ENCODE measurements around the gene RPUSD3. TPM values are rescaled to one million over a fixed set of nuclear protein-coding genes. Genes with fewer than 3 reads are reported as not detected.
A peak's percentile ranks its signal among the peaks of the same experiment; 100 is the strongest.

RPUSD3 gene, protein sequence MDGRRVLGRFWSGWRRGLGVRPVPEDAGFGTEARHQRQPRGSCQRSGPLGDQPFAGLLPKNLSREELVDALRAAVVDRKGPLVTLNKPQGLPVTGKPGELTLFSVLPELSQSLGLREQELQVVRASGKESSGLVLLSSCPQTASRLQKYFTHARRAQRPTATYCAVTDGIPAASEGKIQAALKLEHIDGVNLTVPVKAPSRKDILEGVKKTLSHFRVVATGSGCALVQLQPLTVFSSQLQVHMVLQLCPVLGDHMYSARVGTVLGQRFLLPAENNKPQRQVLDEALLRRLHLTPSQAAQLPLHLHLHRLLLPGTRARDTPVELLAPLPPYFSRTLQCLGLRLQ
- total RNA-seq = 10 to 100 TPM; 44.4 to 57.1 (median 50.7) TPM

DNA sequence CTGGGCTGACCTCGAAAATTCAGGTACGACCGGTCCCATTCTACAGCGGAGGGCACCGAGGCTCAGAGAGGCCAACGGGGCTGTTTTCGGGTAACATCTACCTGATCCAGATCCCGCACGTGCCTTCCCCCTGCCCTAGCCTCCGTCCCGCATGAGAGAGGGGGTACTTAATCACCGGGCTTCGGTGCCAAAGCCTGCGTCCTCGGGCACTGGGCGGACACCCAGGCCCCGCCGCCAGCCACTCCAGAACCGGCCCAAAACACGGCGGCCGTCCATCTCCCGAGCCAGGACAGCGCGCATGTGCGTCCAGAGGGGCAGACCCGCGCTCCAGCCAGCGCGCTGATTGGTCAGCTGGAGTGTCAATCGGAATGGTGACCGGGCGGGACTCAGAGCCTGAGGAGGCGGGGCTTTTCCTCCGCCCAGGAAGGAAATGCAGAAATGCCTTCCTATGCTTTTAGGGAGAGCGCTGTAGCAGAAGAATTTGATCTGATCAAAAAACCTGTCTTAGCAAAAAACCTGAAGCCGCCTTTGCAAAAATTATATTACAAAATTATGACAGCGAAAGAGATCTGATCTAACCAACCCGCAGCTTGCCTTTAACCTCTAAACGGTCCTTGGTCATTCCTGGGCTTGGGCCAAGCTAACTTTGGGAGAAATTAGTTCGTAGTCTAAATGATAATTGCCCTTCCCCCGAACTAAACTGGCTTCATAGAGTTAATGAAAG, at the start of gene RPUSD3:
Gene RPUSD3 (minus strand): TSS at position 294 of the 724 bp plus-strand sequence. CDS start 18 bp downstream, at position 276.
- peak; percentile 97 to 100 for DNase-seq (ENCODE audit: low spot score in 2 of 2)
- H3K4me3 ChIP-seq (ENCODE audit: low read depth, poor library complexity, severe bottlenecking) = peak within 1 kb of the TSS; percentile 59
- WGBS, 2 donors = 0% methylated on average over 36 to 38 of the region's 42 CpGs
- intact Hi-C loops (cut with DNase I; ENCODE audit: low total_unique reads) = no loop called here
- TF ChIP-seq POLR2A (IDR thresholded peaks at IDR 0.05) = no peak
- TF ChIP-seq, protein P1, sequence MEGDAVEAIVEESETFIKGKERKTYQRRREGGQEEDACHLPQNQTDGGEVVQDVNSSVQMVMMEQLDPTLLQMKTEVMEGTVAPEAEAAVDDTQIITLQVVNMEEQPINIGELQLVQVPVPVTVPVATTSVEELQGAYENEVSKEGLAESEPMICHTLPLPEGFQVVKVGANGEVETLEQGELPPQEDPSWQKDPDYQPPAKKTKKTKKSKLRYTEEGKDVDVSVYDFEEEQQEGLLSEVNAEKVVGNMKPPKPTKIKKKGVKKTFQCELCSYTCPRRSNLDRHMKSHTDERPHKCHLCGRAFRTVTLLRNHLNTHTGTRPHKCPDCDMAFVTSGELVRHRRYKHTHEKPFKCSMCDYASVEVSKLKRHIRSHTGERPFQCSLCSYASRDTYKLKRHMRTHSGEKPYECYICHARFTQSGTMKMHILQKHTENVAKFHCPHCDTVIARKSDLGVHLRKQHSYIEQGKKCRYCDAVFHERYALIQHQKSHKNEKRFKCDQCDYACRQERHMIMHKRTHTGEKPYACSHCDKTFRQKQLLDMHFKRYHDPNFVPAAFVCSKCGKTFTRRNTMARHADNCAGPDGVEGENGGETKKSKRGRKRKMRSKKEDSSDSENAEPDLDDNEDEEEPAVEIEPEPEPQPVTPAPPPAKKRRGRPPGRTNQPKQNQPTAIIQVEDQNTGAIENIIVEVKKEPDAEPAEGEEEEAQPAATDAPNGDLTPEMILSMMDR (IDR thresholded peaks at IDR 0.05) = no peak

DNA sequence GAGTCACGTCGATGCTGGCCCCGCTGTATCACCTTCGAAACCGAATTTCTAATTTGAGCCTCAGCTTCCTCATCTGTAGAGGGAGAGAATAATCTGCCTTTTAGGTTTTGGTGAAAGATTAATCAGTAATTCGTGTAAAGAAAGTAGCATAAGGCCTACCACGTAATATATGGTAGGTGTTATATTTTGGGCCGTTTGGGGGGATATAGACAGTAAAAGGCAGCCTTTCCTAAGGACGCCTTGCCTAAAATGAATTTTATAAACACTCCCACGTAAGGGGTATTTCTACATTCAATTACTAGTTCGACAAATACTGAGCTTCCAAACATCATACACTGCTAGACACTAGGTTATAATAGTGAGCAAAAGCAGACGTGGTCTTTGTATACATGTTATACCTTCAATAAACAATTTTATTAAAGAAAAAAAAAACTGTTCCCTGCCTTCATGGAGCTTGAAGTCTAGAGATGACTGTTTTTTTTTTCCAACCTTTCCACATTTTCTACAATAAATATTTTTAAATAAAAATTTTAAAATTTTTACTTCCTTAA, 47.3 kb upstream of the RPUSD3 start:
- WGBS, 2 donors = 7 to 11% methylated on average over 12 of the region's 12 CpGs
- intact Hi-C loops (cut with DNase I; ENCODE audit: low total_unique reads) = no loop called here
- TF ChIP-seq, protein P1 (IDR thresholded peaks at IDR 0.05) = no peak
- TF ChIP-seq POLR2A (IDR thresholded peaks at IDR 0.05) = no peak
- no peak for DNase-seq (ENCODE audit: low spot score in 2 of 2)
- H3K4me3 ChIP-seq (ENCODE audit: low read depth, poor library complexity, severe bottlenecking) = peak overlapping the region; percentile 92

DNA sequence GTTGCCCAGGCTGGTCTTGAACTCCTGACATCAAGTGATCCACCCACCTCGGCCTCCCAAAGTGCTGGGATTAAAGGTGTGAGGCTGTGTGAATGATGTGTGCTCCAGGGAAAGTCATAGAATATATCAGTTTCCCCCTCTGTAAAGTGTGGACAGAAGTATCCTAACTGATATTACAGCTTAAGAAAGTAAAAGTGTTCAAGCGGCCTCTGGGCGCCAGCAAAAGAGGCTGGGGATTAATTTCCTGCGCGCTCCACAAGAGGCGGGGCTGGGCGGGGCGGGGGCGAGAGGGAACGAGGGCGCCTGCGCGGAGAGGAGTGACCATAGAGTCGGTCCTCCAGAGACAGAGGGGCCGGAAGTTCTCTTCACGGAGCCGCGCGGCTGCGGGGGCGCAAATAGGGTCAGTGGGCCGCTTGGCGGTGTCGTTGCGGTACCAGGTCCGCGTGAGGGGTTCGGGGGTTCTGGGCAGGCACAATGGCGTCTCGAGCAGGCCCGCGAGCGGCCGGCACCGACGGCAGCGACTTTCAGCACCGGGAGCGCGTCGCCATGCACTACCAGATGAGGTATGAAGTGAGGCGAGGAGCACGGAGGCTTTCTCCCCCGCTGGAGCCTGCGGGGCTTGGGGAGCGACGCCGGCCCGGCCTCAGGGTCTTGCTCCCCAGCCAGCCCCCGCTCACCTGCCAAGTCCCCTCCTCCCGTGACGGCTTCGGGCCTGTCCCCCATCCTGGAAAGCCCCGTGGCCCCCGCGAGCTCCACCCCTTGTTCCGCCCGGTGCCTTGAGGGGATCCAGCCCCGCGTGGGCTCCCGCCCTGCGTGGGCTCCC, 46.7 kb upstream of the RPUSD3 start, which contains the start of gene JAGN1:
Gene JAGN1 (plus strand): TSS at position 362 of the 823 bp plus-strand sequence. CDS start 113 bp downstream, at position 475.
- H3K4me3 ChIP-seq (ENCODE audit: low read depth, poor library complexity, severe bottlenecking) = peak within 1 kb of the TSS; percentile 92
- DNase-seq (ENCODE audit: low spot score in 2 of 2) = peak; percentile 86 to 97
- intact Hi-C loops (cut with DNase I; ENCODE audit: low total_unique reads) = no loop called here
- peak in 1 of 2 donors; percentile 25 for TF ChIP-seq POLR2A (IDR thresholded peaks at IDR 0.05)
- TF ChIP-seq, protein P1 (IDR thresholded peaks at IDR 0.05) = no peak
- 0 to 1% methylated on average over 34 to 40 of the region's 62 CpGs for WGBS, 2 donors

DNA sequence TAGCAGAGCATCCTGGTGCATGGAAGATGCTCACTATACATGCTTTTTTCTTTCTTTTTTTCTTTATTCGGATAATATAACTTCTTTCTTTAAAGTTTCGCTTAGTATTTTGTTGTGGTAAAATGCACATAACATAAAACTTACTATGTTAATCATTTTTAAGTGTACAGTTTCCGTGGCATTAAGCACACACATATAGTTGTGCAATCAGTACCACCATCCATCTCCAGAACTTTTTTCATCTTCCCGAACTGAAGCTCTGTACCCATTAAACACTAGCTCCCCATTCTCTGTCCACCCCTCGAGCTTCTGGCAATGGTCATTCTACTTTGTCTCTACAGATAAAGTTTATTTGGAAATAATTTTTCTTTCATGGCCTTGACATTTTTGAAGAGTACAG, 45.6 kb upstream of the RPUSD3 start:
- TF ChIP-seq POLR2A (IDR thresholded peaks at IDR 0.05) = no peak
- no peak overlapping the region for H3K4me3 ChIP-seq (ENCODE audit: low read depth, poor library complexity, severe bottlenecking)
- 83 to 87% methylated on average over 5 of the region's 5 CpGs for WGBS, 2 donors
- no peak for DNase-seq (ENCODE audit: low spot score in 2 of 2)
- intact Hi-C loops (cut with DNase I; ENCODE audit: low total_unique reads) = no loop called here

DNA sequence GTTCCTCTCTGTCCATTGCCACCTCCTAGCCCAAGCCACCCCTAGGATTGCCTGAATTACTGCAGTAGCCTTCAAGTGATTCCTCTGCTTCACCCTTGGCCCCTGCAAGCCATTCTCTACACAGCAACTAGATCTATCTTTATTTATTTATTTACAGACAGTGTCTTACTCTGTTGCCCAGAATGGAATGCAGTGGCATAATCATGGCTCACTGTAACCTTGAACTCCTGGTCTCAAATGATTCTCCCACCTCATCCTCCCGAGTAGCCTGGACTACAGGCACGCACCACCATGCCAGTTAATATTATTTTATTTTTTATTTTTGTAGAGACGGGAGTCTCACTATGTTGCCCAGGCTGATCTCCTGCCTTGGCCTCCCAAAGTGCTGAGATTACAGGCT, 44.7 kb upstream of the RPUSD3 start:
- no peak for DNase-seq (ENCODE audit: low spot score in 2 of 2)
- intact Hi-C loops (cut with DNase I; ENCODE audit: low total_unique reads) = no loop called here
- H3K4me3 ChIP-seq (ENCODE audit: low read depth, poor library complexity, severe bottlenecking) = no peak overlapping the region
- 85 to 93% methylated on average over 3 of the region's 3 CpGs for WGBS, 2 donors
- TF ChIP-seq, protein P1 (IDR thresholded peaks at IDR 0.05) = no peak
- TF ChIP-seq POLR2A (IDR thresholded peaks at IDR 0.05) = no peak

Measured in lower leg skin (tissue), 4 donors.